ENCODE data around the gene ANKRD40.

Gene ANKRD40

DNA sequence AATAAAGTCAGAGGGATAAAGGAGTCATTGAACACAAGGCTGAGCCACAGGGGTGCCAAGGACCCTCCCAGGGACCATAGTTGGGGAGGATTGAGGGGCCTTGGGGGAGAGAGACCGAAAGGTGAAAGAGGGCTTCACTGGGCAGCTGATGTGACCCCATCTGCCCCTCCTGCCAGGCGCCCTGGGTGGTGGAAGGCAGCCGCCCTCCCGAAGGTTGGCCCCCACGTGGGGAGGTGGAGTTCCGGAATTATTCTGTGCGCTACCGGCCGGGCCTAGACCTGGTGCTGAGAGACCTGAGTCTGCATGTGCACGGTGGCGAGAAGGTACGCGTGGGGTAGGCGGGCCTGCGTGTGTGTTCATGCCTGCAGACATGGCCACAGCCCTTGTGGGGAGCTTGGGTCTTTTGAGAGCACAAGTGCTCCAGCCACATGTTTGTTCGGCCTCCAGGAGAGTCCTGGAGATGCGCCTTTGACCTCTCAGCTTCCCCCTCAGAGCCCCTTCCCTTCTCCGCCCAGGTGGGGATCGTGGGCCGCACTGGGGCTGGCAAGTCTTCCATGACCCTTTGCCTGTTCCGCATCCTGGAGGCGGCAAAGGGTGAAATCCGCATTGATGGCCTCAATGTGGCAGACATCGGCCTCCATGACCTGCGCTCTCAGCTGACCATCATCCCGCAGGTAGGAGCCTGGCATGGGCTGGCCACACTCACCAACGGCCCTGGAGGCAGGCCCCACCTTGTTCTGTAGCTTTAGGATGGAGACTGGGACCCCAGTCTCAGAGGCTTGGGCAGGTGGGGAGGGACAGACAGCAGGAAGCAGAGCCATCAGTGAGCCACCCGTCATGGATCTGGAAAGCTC is 24.1 kb downstream of the ANKRD40 start:
- TF ChIP-seq, protein P1, sequence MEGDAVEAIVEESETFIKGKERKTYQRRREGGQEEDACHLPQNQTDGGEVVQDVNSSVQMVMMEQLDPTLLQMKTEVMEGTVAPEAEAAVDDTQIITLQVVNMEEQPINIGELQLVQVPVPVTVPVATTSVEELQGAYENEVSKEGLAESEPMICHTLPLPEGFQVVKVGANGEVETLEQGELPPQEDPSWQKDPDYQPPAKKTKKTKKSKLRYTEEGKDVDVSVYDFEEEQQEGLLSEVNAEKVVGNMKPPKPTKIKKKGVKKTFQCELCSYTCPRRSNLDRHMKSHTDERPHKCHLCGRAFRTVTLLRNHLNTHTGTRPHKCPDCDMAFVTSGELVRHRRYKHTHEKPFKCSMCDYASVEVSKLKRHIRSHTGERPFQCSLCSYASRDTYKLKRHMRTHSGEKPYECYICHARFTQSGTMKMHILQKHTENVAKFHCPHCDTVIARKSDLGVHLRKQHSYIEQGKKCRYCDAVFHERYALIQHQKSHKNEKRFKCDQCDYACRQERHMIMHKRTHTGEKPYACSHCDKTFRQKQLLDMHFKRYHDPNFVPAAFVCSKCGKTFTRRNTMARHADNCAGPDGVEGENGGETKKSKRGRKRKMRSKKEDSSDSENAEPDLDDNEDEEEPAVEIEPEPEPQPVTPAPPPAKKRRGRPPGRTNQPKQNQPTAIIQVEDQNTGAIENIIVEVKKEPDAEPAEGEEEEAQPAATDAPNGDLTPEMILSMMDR (conservative IDR thresholded peaks at IDR 0.05): no peak

DNA sequence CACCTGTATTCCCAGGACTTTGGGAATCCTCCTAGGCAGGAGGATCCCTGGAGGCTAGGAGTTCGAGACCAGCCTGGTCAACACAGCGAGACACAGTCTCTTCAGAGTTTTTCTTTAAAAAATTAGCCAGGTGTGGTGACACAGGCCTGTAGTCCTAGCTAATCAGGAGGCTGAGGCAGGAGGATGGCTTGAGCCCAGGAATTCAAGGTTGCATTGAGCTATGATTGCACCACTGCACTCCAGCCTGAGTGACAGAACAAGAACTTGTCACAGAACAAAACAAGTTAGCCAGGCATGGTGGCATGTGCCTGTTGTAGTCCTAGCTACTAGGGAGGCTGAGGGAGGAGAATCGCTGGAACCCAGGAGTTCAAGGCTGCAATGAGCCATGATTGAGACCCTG is 24.8 kb downstream of the ANKRD40 start:
- peak overlapping the region; percentile 99; the same call in 1 of the 2 replicates for H3K27ac ChIP-seq
- TF ChIP-seq, protein P1 (conservative IDR thresholded peaks at IDR 0.05): no peak

More for the DNA sequence above, 24.1 kb downstream of the ANKRD40 start:
- peak overlapping the region; percentile 99; the same call in 1 of the 2 replicates for H3K27ac ChIP-seq

DNA sequence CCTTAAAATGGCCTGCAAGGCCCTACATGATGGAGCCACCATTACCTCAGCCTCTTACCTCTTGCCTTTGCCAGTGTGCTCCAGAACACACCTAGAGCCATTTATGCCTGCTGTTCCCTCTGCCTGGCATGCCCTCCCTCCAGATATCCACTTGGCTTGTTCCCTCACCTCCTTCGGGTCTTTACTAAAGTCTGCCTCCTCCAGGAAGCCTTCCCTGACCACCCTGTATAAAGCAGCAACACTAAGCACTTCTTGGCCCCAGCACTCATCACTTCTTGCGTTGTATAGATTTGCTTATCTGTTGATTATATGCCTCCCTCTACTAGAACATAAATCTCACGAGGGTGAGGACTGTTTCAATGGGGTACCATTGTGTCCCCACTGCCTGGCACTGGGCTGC is 25.3 kb downstream of the ANKRD40 start:
- TF ChIP-seq, protein P1 (conservative IDR thresholded peaks at IDR 0.05): no peak
- peak overlapping the region; percentile 99; the same call in 1 of the 2 replicates for H3K27ac ChIP-seq

DNA sequence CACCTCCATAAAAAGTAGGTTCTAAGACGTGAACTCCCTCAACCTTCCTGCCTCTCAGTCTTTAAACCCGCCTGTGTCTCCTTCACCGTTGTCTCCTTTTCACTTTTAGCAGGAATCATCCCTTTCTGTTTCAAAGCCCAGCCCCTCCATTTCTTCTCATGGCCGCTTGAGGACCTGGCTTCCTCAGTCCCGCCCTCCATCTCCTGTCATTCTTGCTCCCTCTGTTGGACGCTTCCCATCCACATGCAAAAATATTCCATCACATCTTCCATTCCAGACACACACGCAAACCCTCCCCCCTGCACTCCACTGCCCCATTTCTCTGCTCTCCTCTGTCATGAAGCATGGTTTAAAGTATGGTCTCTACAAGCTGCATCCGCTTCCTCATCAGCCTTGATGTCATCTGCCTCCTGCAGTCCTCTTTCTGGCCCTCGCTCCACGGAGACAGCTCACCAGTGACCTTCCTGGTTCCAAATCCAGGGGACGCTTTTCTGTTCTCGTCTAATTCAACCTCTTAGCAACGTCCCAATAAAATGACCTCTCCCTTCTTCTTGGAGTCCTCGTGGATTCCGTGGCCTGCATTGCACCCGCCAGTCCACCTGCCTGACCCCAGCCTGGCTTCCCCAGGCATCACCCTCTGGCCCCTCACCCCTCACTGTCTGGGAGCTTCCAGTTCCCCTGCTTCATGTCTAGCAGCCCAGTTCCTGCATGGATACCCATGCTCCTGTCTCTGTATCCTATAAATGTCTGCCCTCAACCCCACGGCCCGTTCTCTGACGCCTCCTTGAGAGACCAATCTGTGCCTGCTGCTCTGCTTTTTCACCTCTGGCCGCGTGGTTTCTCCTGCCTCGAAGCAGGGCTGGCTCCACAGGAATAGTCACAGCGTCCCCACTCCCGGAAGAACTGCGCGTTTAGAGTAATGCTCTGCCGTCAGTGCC is 26.2 kb downstream of the ANKRD40 start:
- H3K27ac ChIP-seq: peak overlapping the region; percentile 31; the same call in 1 of the 2 replicates
- TF ChIP-seq, protein P1 (conservative IDR thresholded peaks at IDR 0.05): peak; percentile 77

DNA sequence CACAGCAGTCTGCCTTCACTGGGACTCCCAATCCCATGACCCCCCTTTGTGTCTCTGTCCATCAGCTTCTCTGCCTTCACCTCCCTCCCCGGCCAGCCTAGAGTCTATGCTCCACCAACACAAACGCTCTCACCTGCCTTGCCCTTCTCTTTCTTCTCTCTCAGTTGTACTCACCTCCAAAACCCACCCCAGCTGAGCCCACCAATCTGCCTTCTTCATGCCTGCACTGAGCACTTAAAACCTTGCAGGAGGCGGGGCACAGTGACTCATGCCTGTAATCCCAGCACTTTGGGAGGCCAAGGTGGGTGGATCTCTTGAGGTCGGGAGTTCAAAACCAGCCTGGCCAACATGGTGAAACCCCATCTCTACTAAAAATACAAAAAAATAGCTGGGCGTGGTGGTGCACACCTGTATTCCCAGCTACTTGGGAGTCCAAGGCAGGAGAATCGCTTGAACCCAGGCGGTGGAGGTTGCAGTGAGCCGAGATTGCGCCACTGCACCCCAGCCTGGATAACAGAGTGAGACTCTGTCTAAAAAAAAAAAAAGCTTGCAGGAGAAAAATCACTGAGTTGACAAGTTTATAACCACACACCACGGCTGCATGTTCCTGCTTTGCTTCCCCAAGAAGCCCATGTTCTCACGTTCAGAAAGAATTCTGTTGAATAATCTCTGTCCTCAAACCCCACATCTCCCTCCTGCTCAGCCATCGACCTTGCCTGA is 27.0 kb downstream of the ANKRD40 start:
- H3K27ac ChIP-seq: peak overlapping the region; percentile 31; the same call in 1 of the 2 replicates

DNA sequence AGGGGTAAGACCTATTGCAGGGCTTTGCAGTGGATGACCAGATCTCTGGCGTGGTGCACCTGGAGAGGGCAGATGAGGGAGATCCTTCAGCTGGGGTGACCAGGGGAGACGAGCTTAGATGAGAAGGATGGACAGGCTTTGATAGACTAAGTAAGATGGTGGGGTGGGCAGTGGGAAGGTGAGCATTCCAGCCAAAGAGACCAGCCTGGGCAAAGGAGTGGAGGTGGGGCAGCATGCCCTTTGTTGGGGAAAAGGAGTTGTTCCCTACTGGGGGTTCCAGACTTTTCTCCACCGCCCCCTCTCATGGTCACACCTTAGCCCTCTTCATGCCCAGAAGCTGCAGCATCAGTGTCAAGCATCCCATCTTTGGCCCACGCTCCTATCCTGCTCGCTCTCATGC is 27.6 kb downstream of the ANKRD40 start:
- no peak overlapping the region; the same call in 1 of the 2 replicates for H3K27ac ChIP-seq

DNA sequence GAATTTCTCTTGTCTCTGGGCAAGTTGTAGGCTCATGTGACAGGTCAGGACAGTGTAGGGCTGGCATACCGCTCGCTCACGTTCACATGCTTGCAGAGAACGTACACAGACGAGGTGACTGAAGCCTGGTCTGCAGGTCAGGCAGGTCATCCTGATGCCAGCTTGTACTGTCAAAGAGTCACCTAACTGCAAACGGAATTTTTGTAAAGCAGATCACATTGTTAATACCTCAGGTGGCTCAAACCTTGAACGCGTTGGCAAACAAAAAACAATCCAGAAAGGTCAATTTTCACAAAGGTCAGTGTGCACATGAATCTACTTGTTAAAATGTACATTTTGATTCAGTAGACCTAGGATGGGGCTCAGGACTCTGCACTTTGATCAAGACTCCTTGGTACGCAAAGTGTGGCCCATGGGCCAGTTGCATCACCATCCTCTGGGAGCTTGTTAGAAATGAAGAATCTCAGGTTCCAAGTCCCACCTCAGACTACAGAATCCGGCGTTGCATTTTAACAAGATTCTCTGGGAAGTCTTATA is 28.6 kb downstream of the ANKRD40 start:
- no peak overlapping the region for H3K27ac ChIP-seq
- TF ChIP-seq, protein P1 (conservative IDR thresholded peaks at IDR 0.05): no peak

More for the DNA sequence above, 27.6 kb downstream of the ANKRD40 start:
- TF ChIP-seq, protein P1 (conservative IDR thresholded peaks at IDR 0.05): no peak

Data from VCaP (cell line).